HepG2 (cell line): ENCODE results near the gene ADCY9. TPM values are rescaled to one million over a fixed set of nuclear protein-coding genes. Genes with fewer than 3 reads are reported as not detected.

Experiments used
- CBX2 ChIP-seq, 2 experiments: fragments of 200-600 bp in 1 of 2; sonication (generic); formaldehyde crosslinking in 1 of 2; IDR thresholded peaks; 2 replicates each; pipeline versions ENCODE4 v1.7.0 to v1.8.1; 2018 to 2022; ENCODE audit warnings: low read depth in 2 of 2, low read length in 1 of 2, mild to moderate bottlenecking in 1 of 2, missing genetic modification reagents in 1 of 2
- KAT7 ChIP-seq: IDR thresholded peaks from 2 replicates; pipeline ENCODE4 v1.6.1; 2018; ENCODE audit warnings: borderline replicate concordance, missing compliant biosample characterization
- PHF20 ChIP-seq: sonication (generic); formaldehyde crosslinking; IDR thresholded peaks from 2 replicates; pipeline ENCODE4 v1.5.0; 2020; ENCODE audit warnings: mild to moderate bottlenecking, missing genetic modification reagents
- RELA ChIP-seq: sonication (generic); formaldehyde crosslinking; IDR thresholded peaks from 2 replicates; pipeline ENCODE4 v1.4.0; 2020; ENCODE audit warnings: missing genetic modification reagents
- RXRA ChIP-seq: sonication (generic); formaldehyde crosslinking; IDR thresholded peaks from 2 replicates; pipeline ENCODE4 v1.5.1; 2020; ENCODE audit warnings: missing genetic modification reagents
- SRSF4 ChIP-seq: fragments of 200-400 bp; formaldehyde crosslinking; IDR thresholded peaks from one replicate; pipeline ENCODE4 v1.6.1; 2018; ENCODE audit warnings: mild to moderate bottlenecking, low read depth, low read length, moderate library complexity; ENCODE audit not compliant: poor library complexity, severe bottlenecking
- TAF15 ChIP-seq: fragments of 200-400 bp; formaldehyde crosslinking; IDR thresholded peaks from one replicate; pipeline ENCODE4 v1.6.1; 2018; ENCODE audit warnings: mild to moderate bottlenecking, low read depth, low read length; ENCODE audit not compliant: poor library complexity, severe bottlenecking
- TP53 ChIP-seq: sonication (generic); formaldehyde crosslinking; conservative IDR thresholded peaks from 2 replicates; pipeline ENCODE4 v1.4.0; 2020; ENCODE audit warnings: missing genetic modification reagents
- ZFX ChIP-seq: sonication (generic); formaldehyde crosslinking; IDR thresholded peaks from 2 replicates; pipeline ENCODE4 v1.4.0; 2020; ENCODE audit warnings: mild to moderate bottlenecking, low read depth, missing genetic modification reagents, moderate library complexity
- ZNF20 ChIP-seq: sonication (generic); formaldehyde crosslinking; IDR thresholded peaks from 2 replicates; pipeline ENCODE4 v1.4.0; 2020; ENCODE audit warnings: mild to moderate bottlenecking, moderate library complexity, missing genetic modification reagents
- ZNF362 ChIP-seq: sonication (generic); formaldehyde crosslinking; IDR thresholded peaks from 2 replicates; pipeline ENCODE4 v1.4.0; 2020; ENCODE audit warnings: missing genetic modification reagents, mild to moderate bottlenecking, borderline replicate concordance
- ZNF383 ChIP-seq: sonication (generic); formaldehyde crosslinking; IDR thresholded peaks from 2 replicates; pipeline ENCODE4 v1.4.0; 2020; ENCODE audit warnings: missing genetic modification reagents, mild to moderate bottlenecking, borderline replicate concordance
- ZNF558 ChIP-seq: sonication (generic); formaldehyde crosslinking; IDR thresholded peaks from 2 replicates; pipeline ENCODE4 v1.9.0; 2022; ENCODE audit warnings: mild to moderate bottlenecking, missing genetic modification reagents, borderline replicate concordance
- polyA plus RNA-seq, 8 experiments: library from polyadenylated mRNA; depleted of rRNA in 3 of 8; stranded (reverse) in 7 of 8; unstranded in 1 of 8; fragments of >200 nt; fragmentation: Illumina TruSeq in 4 of 8; extraction: Trizol in 4 of 8; gene quantifications; 2 replicates each; pipeline versions ENCODE4 v1.2.1 to v1.2.3, GENCODE V29; 2011 to 2016; ENCODE audit warnings: low read depth in 4 of 8, missing spikeins in 1 of 8, mixed read lengths in 1 of 8; ENCODE audit not compliant: insufficient read depth in 1 of 8
- total RNA-seq, 5 experiments: library from RNA; depleted of rRNA; stranded (reverse); fragments of >200 nt; fragmentation: Illumina TruSeq; extraction: Trizol; gene quantifications; 2 replicates each; pipeline ENCODE4 v1.2.3, GENCODE V29; 2016; ENCODE audit warnings: low read depth in 1 of 5
- TF ChIP-seq, protein P1 (sequence below): sonication (generic); formaldehyde crosslinking; IDR thresholded peaks from 2 replicates; pipeline ENCODE4 v1.5.1; 2020; ENCODE audit warnings: mild to moderate bottlenecking, missing genetic modification reagents
- TF ChIP-seq, protein P2 (sequence below): sonication (generic); formaldehyde crosslinking; IDR thresholded peaks from 2 replicates; pipeline ENCODE4 v1.8.0; 2023; ENCODE audit warnings: mild to moderate bottlenecking, missing genetic modification reagents
- TF ChIP-seq, protein P3 (sequence below): IDR thresholded peaks from 2 replicates; pipeline ENCODE4 v1.4.0; 2020; ENCODE audit warnings: mild to moderate bottlenecking, missing genetic modification reagents
- TF ChIP-seq, protein P4 (sequence below): sonication (generic); formaldehyde crosslinking; IDR thresholded peaks from 2 replicates; pipeline ENCODE4 v1.4.0; 2020; ENCODE audit warnings: mild to moderate bottlenecking, missing genetic modification reagents

Gene ADCY9
- total and polyA plus RNA-seq, 2 of the 13 experiments (the other 11 are each of a cell fraction or from before 2014, with no cell fraction given): 11.2 to 13.9 TPM

DNA sequence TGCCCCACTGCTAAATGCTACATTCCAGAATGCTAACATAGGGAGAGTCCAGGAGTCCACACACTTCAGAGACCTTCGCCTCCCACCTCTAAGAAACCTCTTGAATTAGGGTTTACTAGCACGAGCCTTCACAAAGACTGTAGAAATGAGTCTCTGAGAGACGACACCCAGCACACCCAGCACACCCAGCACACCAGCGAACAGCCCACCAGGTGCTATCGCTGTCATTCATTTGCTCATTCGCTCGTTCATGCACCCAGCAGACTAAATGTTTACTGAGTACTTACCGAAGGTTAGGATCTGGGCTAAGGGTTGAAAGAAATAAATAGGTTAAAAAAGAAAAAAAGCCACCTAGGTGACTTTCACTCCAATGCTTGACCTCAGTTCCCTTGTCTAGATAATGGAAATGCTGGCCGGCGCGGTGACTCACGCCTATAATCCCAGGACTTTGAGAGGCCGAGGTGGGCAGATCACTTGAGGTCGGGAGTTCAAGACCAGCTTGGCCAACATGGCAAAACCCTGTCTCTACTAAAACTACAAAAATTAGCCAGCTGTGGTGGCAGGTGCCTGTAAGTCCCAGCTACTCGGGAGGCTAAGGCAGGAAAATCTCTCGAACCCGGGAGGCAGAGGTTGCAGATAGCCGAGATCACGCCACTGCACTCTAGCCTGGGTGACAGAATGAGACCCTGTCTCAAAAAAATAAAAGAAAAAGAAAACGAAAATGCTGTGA lies 100.8 kb downstream of the ADCY9 start (continued):
- TF ChIP-seq, protein P1, sequence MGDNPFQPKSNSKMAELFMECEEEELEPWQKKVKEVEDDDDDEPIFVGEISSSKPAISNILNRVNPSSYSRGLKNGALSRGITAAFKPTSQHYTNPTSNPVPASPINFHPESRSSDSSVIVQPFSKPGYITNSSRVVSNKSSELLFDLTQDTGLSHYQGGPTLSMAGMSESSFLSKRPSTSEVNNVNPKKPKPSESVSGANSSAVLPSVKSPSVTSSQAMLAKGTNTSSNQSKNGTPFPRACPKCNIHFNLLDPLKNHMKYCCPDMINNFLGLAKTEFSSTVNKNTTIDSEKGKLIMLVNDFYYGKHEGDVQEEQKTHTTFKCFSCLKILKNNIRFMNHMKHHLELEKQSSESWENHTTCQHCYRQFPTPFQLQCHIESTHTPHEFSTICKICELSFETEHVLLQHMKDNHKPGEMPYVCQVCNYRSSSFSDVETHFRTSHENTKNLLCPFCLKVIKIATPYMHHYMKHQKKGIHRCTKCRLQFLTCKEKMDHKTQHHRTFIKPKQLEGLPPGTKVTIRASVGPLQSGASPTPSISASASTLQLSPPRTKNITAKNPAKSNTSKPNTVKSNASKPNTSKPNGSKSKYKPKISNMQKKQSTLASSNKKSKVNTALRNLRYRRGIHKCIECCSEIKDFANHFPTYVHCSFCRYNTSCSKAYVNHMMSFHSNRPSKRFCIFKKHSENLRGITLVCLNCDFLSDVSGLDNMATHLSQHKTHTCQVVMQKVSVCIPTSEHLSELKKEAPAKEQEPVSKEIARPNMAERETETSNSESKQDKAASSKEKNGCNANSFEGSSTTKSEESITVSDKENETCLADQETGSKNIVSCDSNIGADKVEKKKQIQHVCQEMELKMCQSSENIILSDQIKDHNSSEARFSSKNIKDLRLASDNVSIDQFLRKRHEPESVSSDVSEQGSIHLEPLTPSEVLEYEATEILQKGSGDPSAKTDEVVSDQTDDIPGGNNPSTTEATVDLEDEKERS (CRISPR knock-in tag): no peak
- TF ChIP-seq, protein P2, sequence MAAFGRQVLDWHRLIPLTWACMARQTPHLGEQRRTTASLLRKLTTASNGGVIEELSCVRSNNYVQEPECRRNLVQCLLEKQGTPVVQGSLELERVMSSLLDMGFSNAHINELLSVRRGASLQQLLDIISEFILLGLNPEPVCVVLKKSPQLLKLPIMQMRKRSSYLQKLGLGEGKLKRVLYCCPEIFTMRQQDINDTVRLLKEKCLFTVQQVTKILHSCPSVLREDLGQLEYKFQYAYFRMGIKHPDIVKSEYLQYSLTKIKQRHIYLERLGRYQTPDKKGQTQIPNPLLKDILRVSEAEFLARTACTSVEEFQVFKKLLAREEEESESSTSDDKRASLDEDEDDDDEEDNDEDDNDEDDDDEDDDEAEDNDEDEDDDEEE (CRISPR knock-in tag): no peak
- TF ChIP-seq ZFX (CRISPR knock-in tag) (0 out of 2 replicates have a peak, but pooled peaks have one; percentile 21), PHF20 (CRISPR knock-in tag) (no peak), RELA (CRISPR knock-in tag) (no peak), KAT7 (no peak), ZNF383 (CRISPR knock-in tag) (no peak), ZNF362 (CRISPR knock-in tag) (peak; percentile 78), RXRA (CRISPR knock-in tag) (peak; percentile 67; the same call in 1 of the 2 replicates), ZNF558 (CRISPR knock-in tag) (no peak), TP53 (CRISPR knock-in tag) (no peak), TAF15 (no peak), ZNF20 (CRISPR knock-in tag) (no peak), SRSF4 (no peak), CBX2 (IDR thresholded peaks at IDR 0.05; ENCODE audit: low read depth, low read length) (no peak), CBX2 (CRISPR knock-in tag; IDR thresholded peaks at IDR 0.05; ENCODE audit: low read depth) (no peak)
- TF ChIP-seq, protein P3, sequence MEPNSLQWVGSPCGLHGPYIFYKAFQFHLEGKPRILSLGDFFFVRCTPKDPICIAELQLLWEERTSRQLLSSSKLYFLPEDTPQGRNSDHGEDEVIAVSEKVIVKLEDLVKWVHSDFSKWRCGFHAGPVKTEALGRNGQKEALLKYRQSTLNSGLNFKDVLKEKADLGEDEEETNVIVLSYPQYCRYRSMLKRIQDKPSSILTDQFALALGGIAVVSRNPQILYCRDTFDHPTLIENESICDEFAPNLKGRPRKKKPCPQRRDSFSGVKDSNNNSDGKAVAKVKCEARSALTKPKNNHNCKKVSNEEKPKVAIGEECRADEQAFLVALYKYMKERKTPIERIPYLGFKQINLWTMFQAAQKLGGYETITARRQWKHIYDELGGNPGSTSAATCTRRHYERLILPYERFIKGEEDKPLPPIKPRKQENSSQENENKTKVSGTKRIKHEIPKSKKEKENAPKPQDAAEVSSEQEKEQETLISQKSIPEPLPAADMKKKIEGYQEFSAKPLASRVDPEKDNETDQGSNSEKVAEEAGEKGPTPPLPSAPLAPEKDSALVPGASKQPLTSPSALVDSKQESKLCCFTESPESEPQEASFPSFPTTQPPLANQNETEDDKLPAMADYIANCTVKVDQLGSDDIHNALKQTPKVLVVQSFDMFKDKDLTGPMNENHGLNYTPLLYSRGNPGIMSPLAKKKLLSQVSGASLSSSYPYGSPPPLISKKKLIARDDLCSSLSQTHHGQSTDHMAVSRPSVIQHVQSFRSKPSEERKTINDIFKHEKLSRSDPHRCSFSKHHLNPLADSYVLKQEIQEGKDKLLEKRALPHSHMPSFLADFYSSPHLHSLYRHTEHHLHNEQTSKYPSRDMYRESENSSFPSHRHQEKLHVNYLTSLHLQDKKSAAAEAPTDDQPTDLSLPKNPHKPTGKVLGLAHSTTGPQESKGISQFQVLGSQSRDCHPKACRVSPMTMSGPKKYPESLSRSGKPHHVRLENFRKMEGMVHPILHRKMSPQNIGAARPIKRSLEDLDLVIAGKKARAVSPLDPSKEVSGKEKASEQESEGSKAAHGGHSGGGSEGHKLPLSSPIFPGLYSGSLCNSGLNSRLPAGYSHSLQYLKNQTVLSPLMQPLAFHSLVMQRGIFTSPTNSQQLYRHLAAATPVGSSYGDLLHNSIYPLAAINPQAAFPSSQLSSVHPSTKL (CRISPR knock-in tag): peak; percentile 37; the same call in 1 of the 2 replicates
- TF ChIP-seq, protein P4, sequence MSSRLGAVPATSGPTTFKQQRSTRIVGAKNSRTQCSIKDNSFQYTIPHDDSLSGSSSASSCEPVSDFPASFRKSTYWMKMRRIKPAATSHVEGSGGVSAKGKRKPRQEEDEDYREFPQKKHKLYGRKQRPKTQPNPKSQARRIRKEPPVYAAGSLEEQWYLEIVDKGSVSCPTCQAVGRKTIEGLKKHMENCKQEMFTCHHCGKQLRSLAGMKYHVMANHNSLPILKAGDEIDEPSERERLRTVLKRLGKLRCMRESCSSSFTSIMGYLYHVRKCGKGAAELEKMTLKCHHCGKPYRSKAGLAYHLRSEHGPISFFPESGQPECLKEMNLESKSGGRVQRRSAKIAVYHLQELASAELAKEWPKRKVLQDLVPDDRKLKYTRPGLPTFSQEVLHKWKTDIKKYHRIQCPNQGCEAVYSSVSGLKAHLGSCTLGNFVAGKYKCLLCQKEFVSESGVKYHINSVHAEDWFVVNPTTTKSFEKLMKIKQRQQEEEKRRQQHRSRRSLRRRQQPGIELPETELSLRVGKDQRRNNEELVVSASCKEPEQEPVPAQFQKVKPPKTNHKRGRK (CRISPR knock-in tag): no peak
